KMS-11 (cell line): ENCODE measurements around the gene TULP4.
A peak's percentile ranks its signal among the peaks of the same experiment; 100 is the strongest.

ENCODE experiments used
- H2AFZ ChIP-seq: fragments of 200-600 bp; sonication (generic); 2 replicates; pipeline ENCODE4 v1.6.1; 2016; ENCODE audit warnings: antibody characterized with exemption, mixed run types, low read depth
- H3K27ac ChIP-seq: fragments of 200-600 bp; sonication (generic); 2 replicates; pipeline ENCODE4 v1.6.1; 2016; ENCODE audit warnings: mild to moderate bottlenecking, mixed run types
- H3K27me3 ChIP-seq: fragments of 200-600 bp; sonication (generic); 2 replicates; pipeline ENCODE4 v1.6.1; 2017; ENCODE audit warnings: mild to moderate bottlenecking, low read depth, mixed run types, moderate library complexity; ENCODE audit not compliant: insufficient read depth
- H3K36me3 ChIP-seq: fragments of 200-600 bp; sonication (generic); 2 replicates; pipeline ENCODE4 v1.6.1; 2017; ENCODE audit warnings: mild to moderate bottlenecking, mixed run types; ENCODE audit not compliant: insufficient read depth
- H3K4me1 ChIP-seq: fragments of 200-600 bp; sonication (generic); 2 replicates; pipeline ENCODE4 v1.6.1; 2016; ENCODE audit warnings: mild to moderate bottlenecking, low read depth, mixed run types; ENCODE audit not compliant: poor library complexity, severe bottlenecking
- H3K4me2 ChIP-seq: fragments of 200-600 bp; sonication (generic); 2 replicates; pipeline ENCODE4 v1.7.0; 2016; ENCODE audit warnings: mild to moderate bottlenecking, mixed run types
- H3K4me3 ChIP-seq: fragments of 200-600 bp; sonication (generic); IDR thresholded peaks from 2 replicates; pipeline ENCODE4 v1.6.1; 2017; ENCODE audit warnings: low read depth, low read length, mixed read lengths; ENCODE audit not compliant: insufficient read depth
- H3K79me2 ChIP-seq: fragments of 200-600 bp; sonication (generic); 2 replicates; pipeline ENCODE4 v1.6.1; 2016; ENCODE audit warnings: low read depth, mixed run types; ENCODE audit not compliant: insufficient read depth
- H3K9ac ChIP-seq: fragments of 200-600 bp; sonication (generic); 2 replicates; pipeline ENCODE4 v1.6.1; 2016; ENCODE audit warnings: mild to moderate bottlenecking, mixed run types
- H4K20me1 ChIP-seq: fragments of 200-600 bp; sonication (generic); 2 replicates; pipeline ENCODE4 v1.6.1; 2016; ENCODE audit warnings: mild to moderate bottlenecking, mixed run types; ENCODE audit not compliant: insufficient read depth
- TF ChIP-seq, protein P1 (sequence below): fragments of 200-600 bp; sonication (generic); conservative IDR thresholded peaks from 2 replicates; pipeline ENCODE4 v1.6.1; 2017; ENCODE audit warnings: low read depth, mild to moderate bottlenecking, antibody characterized with exemption, low read length, moderate library complexity, mixed read lengths

The TULP4 gene

DNA sequence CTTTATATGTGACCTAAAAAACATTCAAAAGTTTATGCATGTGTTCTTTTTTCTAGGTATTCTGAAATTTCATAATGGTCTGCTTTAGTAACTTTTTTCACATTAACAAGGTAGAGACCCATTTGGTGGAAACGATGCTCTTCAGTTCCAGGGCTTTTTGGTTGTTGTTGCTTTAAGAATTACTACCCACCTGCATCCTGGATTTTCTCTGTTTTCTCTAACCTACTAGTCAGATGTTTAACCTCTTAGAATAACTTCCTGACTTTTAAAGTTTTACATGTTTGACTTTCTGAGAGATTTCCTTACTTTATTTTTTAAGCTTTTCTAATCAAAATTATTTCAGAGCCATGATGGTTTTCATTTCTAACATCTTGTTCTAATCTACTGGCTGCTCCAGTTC lies 14.9 kb downstream of the TULP4 start:
- Histone ChIP-seq H4K20me1 (no peaks in the 10 kb centered on the region), H3K36me3 (no peaks in the 10 kb centered on the region), H3K4me1 (peaks cover 68% of the 10 kb centered on the region), H3K79me2 (peaks cover 29% of the 10 kb centered on the region), H3K27ac (no peak overlapping the region), H3K9ac (no peak overlapping the region), H3K27me3 (no peaks in the 10 kb centered on the region), H2AFZ (no peak overlapping the region), H3K4me2 (peak overlapping the region; percentile 30; the same call in 1 of the 2 replicates), H3K4me3 (no peak overlapping the region)
- TF ChIP-seq, protein P1, sequence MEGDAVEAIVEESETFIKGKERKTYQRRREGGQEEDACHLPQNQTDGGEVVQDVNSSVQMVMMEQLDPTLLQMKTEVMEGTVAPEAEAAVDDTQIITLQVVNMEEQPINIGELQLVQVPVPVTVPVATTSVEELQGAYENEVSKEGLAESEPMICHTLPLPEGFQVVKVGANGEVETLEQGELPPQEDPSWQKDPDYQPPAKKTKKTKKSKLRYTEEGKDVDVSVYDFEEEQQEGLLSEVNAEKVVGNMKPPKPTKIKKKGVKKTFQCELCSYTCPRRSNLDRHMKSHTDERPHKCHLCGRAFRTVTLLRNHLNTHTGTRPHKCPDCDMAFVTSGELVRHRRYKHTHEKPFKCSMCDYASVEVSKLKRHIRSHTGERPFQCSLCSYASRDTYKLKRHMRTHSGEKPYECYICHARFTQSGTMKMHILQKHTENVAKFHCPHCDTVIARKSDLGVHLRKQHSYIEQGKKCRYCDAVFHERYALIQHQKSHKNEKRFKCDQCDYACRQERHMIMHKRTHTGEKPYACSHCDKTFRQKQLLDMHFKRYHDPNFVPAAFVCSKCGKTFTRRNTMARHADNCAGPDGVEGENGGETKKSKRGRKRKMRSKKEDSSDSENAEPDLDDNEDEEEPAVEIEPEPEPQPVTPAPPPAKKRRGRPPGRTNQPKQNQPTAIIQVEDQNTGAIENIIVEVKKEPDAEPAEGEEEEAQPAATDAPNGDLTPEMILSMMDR: no peak

DNA sequence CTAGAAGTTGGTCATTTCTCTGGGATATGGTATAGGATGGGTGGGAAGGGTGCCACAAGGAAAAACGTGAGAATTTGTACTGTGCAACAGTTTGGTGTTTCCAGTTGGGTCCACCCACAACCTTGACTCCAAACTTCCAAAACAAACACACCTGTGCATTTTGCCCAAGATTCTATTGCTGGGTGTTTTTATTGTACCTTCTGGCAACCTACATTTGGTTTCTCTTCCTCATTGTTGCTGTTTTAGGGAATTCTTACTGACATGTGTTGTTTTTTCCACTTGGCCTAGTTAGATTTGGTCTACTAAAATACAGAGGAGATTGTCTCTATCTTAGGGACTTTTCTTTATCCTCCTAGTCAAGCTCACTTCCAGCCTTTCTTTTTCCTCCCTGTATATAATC lies 16.7 kb downstream of the TULP4 start:
- Histone ChIP-seq H3K79me2 (peaks cover 29% of the 10 kb centered on the region), H4K20me1 (no peaks in the 10 kb centered on the region), H3K4me1 (peaks cover 50% of the 10 kb centered on the region), H3K36me3 (no peaks in the 10 kb centered on the region), H3K4me3 (no peak overlapping the region), H3K27ac (no peak overlapping the region), H2AFZ (no peak overlapping the region), H3K27me3 (no peaks in the 10 kb centered on the region), H3K4me2 (no peak overlapping the region; the same call in 1 of the 2 replicates), H3K9ac (no peak overlapping the region)
- TF ChIP-seq, protein P1: no peak

DNA sequence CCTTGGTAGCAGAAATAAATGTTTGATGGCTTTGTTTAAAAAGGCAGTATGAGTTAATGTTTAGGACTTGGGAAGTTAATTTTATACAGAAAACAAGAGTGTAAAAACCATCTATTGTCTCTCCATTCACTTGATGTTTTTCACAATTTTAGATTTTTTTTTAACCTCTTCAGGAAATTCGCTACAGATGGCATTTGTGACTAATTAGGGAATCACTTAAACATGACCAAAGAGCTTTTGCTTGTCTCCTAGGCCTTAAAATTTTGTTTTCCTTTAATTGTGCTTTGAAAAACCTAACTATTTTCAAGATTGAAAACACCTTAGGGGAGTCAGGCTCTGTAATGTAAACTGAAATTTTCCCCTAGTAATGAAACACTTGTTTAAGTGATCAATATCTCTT lies 17.3 kb downstream of the TULP4 start:
- Histone ChIP-seq H3K79me2 (peaks cover 23% of the 10 kb centered on the region), H3K4me2 (no peak overlapping the region), H3K4me1 (peaks cover 45% of the 10 kb centered on the region)

DNA sequence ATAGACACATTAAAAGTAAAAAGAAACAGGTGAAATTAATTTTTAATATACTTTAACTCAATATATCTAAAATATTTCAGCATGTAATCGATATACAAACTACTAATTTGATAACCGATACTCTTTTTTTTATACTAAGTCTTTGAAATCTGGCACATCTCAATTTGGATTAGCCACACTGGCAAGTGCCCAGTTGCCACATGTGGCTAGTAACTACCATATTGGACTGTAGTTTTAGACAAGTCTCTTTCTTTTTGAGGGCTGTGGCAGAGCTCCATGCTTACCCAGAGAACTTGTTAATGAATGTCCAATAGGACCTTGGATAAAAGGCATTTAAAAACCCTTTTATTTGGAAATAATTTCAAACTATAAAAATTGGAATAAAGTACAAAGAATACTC lies 17.8 kb downstream of the TULP4 start:
- H3K4me3 ChIP-seq: no peak overlapping the region
- H3K9ac ChIP-seq: no peak overlapping the region
- peaks cover 41% of the 10 kb centered on the region for H3K4me1 ChIP-seq
- H3K27ac ChIP-seq: no peak overlapping the region
- H3K36me3 ChIP-seq: no peaks in the 10 kb centered on the region
- TF ChIP-seq, protein P1: no peak
- peaks cover 18% of the 10 kb centered on the region; the same call in 1 of the 2 replicates for H3K79me2 ChIP-seq
- H3K27me3 ChIP-seq: no peaks in the 10 kb centered on the region
- H4K20me1 ChIP-seq: no peaks in the 10 kb centered on the region
- H3K4me2 ChIP-seq: no peak overlapping the region
- H2AFZ ChIP-seq: no peak overlapping the region

More for the DNA sequence above, 17.3 kb downstream of the TULP4 start:
- no peaks in the 10 kb centered on the region for H3K27me3 ChIP-seq
- no peaks in the 10 kb centered on the region for H4K20me1 ChIP-seq
- no peaks in the 10 kb centered on the region for H3K36me3 ChIP-seq
- TF ChIP-seq, protein P1: no peak
- no peak overlapping the region for H3K27ac ChIP-seq
- no peak overlapping the region for H3K9ac ChIP-seq
- no peak overlapping the region for H3K4me3 ChIP-seq
- no peak overlapping the region for H2AFZ ChIP-seq
